ENCODE measurements around the gene C1QTNF8.

C1QTNF8 gene

GRCh38 chr16:1101573-1102332, 5.7 kb upstream of the C1QTNF8 start:
- H3K9me3 ChIP-seq (ENCODE audit: severe bottlenecking): no peaks in the 10 kb centered on the region
- H3K27ac ChIP-seq: no peak overlapping the region
- no peak overlapping the region for H3K4me3 ChIP-seq (ENCODE audit: low read depth, low read length)
- no peak for TF ChIP-seq CTCF (IDR thresholded peaks at IDR 0.05; ENCODE audit: low read depth, low read length)
- no peaks in the 10 kb centered on the region for H3K27me3 ChIP-seq (ENCODE audit: insufficient read depth, low read depth, severe bottlenecking)
- H3K36me3 ChIP-seq: no peaks in the 10 kb centered on the region
- DNase-seq: no peak

- Histone ChIP-seq H3K36me3 (no peaks in the 10 kb centered on the region), H3K27me3 (ENCODE audit: insufficient read depth, low read depth, severe bottlenecking) (no peaks in the 10 kb centered on the region), H3K9me3 (ENCODE audit: severe bottlenecking) (no peaks in the 10 kb centered on the region), H3K4me3 (ENCODE audit: low read depth, low read length) (no peak overlapping the region), H3K27ac (no peak overlapping the region)
- DNase-seq: no peak
- TF ChIP-seq CTCF (IDR thresholded peaks at IDR 0.05; ENCODE audit: low read depth, low read length): no peak
Observed at GRCh38 chr16:1101133-1101532, 5.1 kb upstream of the C1QTNF8 start.

GRCh38 chr16:1100084-1100800, 4.2 kb upstream of the C1QTNF8 start:
- no peak for TF ChIP-seq CTCF (IDR thresholded peaks at IDR 0.05; ENCODE audit: low read depth, low read length)
- H3K4me3 ChIP-seq (ENCODE audit: low read depth, low read length): no peak overlapping the region
- H3K27ac ChIP-seq: no peak overlapping the region
- DNase-seq: no peak
- H3K27me3 ChIP-seq (ENCODE audit: insufficient read depth, low read depth, severe bottlenecking): no peaks in the 10 kb centered on the region
- H3K9me3 ChIP-seq (ENCODE audit: severe bottlenecking): no peaks in the 10 kb centered on the region
- H3K36me3 ChIP-seq: no peaks in the 10 kb centered on the region

GRCh38 chr16:1099189-1100083, 3.4 kb upstream of the C1QTNF8 start:
- TF ChIP-seq CTCF (IDR thresholded peaks at IDR 0.05; ENCODE audit: low read depth, low read length): no peak
- Histone ChIP-seq H3K9me3 (ENCODE audit: severe bottlenecking) (no peaks in the 10 kb centered on the region), H3K4me3 (ENCODE audit: low read depth, low read length) (no peak overlapping the region), H3K36me3 (no peaks in the 10 kb centered on the region), H3K27me3 (ENCODE audit: insufficient read depth, low read depth, severe bottlenecking) (no peaks in the 10 kb centered on the region), H3K27ac (no peak overlapping the region; the same call in 1 of the 2 replicates)
- no peak for DNase-seq

- no peak for TF ChIP-seq CTCF (IDR thresholded peaks at IDR 0.05; ENCODE audit: low read depth, low read length)
- H3K27me3 ChIP-seq (ENCODE audit: insufficient read depth, low read depth, severe bottlenecking): no peaks in the 10 kb centered on the region
- no peak overlapping the region for H3K4me3 ChIP-seq (ENCODE audit: low read depth, low read length)
- H3K9me3 ChIP-seq (ENCODE audit: severe bottlenecking): no peaks in the 10 kb centered on the region
- DNase-seq: no peak
- no peaks in the 10 kb centered on the region for H3K36me3 ChIP-seq
- no peak overlapping the region for H3K27ac ChIP-seq
Observed at GRCh38 chr16:1098266-1098991, 2.4 kb upstream of the C1QTNF8 start.

All from WERI-Rb-1 (cell line).